ENCODE measurements around the gene TEX51. TPM values are rescaled to one million over a fixed set of nuclear protein-coding genes. Genes with fewer than 3 reads are reported as not detected.

The TEX51 gene
- total RNA-seq, 1 experiment from 2014 or later: not detected

- TF ChIP-seq, protein P1, sequence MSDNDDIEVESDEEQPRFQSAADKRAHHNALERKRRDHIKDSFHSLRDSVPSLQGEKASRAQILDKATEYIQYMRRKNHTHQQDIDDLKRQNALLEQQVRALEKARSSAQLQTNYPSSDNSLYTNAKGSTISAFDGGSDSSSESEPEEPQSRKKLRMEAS (IDR thresholded peaks at IDR 0.05): no peak
- TF ChIP-seq JUND (IDR thresholded peaks at IDR 0.05): no peak
These were observed 7.3 kb downstream of the TEX51 start (continued) for GRCh38 chr2:126905991-126906390.

- Histone ChIP-seq H2AFZ (ENCODE audit: low read depth, low read length, poor library complexity, severe bottlenecking) (no peak overlapping the region), H3K4me1 (ENCODE audit: control insufficient read depth in 1 of 2, insufficient read depth in 2 of 2, low read length in 2 of 2) (no peaks in the 10 kb centered on the region), H3K4me2 (ENCODE audit: low read length) (no peak overlapping the region), H3K36me3 (ENCODE audit: control insufficient read depth in 1 of 2, insufficient read depth in 2 of 2, low read length in 2 of 2) (no peaks in the 10 kb centered on the region), H3K27ac (ENCODE audit: low read depth, low read length) (no peak overlapping the region), H3K9me3 (ENCODE audit: control insufficient read depth in 1 of 2, insufficient read depth in 1 of 2, low read depth in 1 of 2, low read length in 2 of 2) (peaks cover 0 to 4% of the 10 kb centered on the region in 2 experiments; a peak in 1 of 4 replicates), H3K27me3 (ENCODE audit: insufficient read depth, low read length) (peaks cover 13% of the 10 kb centered on the region; the same call in 1 of the 2 replicates), H3K4me3 (replicated peaks in 1 of 2; ENCODE audit: low read depth in 1 of 2, low read length in 2 of 2) (no peak overlapping the region), H3K9ac (ENCODE audit: low read length) (no peak overlapping the region), H3K9me2 (ENCODE audit: insufficient read depth) (no peaks in the 10 kb centered on the region), H3K79me2 (ENCODE audit: insufficient read depth, low read length) (no peaks in the 10 kb centered on the region), H4K20me1 (ENCODE audit: insufficient read depth) (no peaks in the 10 kb centered on the region)
- no peak for DNase-seq (ENCODE audit: low read depth, low spot score)
- ChIA-PET RAD21 (ENCODE audit: low non-redundant PET in 1 of 2, low total read pairs in 2 of 2, uncharacterized antibody in 2 of 2, unreplicated experiment in 2 of 2) (no interaction called here), CTCF (interaction anchor here (1.5 kb wide), 1 partner anchor 20 kb away, joined by 3 read pairs; no protein-coding TSS in a partner anchor), POLR2A (no interaction called here)
- BruUV-seq (replicated peaks): no TSS peak
- no peak for ATAC-seq
- TF ChIP-seq, protein P2, sequence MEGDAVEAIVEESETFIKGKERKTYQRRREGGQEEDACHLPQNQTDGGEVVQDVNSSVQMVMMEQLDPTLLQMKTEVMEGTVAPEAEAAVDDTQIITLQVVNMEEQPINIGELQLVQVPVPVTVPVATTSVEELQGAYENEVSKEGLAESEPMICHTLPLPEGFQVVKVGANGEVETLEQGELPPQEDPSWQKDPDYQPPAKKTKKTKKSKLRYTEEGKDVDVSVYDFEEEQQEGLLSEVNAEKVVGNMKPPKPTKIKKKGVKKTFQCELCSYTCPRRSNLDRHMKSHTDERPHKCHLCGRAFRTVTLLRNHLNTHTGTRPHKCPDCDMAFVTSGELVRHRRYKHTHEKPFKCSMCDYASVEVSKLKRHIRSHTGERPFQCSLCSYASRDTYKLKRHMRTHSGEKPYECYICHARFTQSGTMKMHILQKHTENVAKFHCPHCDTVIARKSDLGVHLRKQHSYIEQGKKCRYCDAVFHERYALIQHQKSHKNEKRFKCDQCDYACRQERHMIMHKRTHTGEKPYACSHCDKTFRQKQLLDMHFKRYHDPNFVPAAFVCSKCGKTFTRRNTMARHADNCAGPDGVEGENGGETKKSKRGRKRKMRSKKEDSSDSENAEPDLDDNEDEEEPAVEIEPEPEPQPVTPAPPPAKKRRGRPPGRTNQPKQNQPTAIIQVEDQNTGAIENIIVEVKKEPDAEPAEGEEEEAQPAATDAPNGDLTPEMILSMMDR (IDR thresholded peaks at IDR 0.05 in 2 of 3, conservative IDR thresholded peaks at IDR 0.05 in 1 of 3; ENCODE audit: borderline replicate concordance in 1 of 3, insufficient read depth in 1 of 3, low read depth in 2 of 3, low read length in 2 of 3): no peak
- TF ChIP-seq TCF7L2 (IDR thresholded peaks at IDR 0.05; ENCODE audit: borderline replicate concordance, extremely low read depth, insufficient read depth, insufficient read length) (no peak), EZH2 (IDR thresholded peaks at IDR 0.05) (no peak), REST (IDR thresholded peaks at IDR 0.05; ENCODE audit: low read depth) (no peak), POLR2A (IDR thresholded peaks at IDR 0.05; ENCODE audit: borderline replicate concordance, extremely low read depth, insufficient read depth, insufficient read length) (no peak)
- intact Hi-C loops (cut with micrococcal nuclease): no loop called here
These were observed 8.1 kb downstream of the TEX51 start for GRCh38 chr2:126906781-126907180.

All from HCT116 (cell line).